Endothelial cell of umbilical vein (primary cell): ENCODE measurements around the gene TNFRSF12A. TPM values are rescaled to one million over a fixed set of nuclear protein-coding genes. Genes with fewer than 3 reads are reported as not detected.

Source experiments
- BruUV-seq: library from RNA; stranded (reverse); fragments of 400-500 nt; replicated peaks from 2 replicates; lab custom pipeline; 2021; lab: Mats Ljungman, UMichigan
- CTCF ChIA-PET: fragments of 300-600, 350-600 bp; sonication (Branson Sonifier 250); formaldehyde crosslinking; loops from one replicate; lab custom pipeline; 2021; ENCODE audit warnings: antibody characterized with exemption, inconsistent platforms; lab: Charles Lee
- POLR2A ChIA-PET: fragments of 300-600, 350-600 bp; sonication (Branson Sonifier 250); formaldehyde crosslinking; loops from one replicate; lab custom pipeline; 2021; ENCODE audit warnings: antibody characterized with exemption, inconsistent platforms; lab: Charles Lee
- DNase-seq: peaks from one replicate; pipeline ENCODE4 v3.0.0-alpha.2; 2011; ENCODE audit warnings: low read depth, low spot score
- FAIRE-seq: peaks from 2 replicates; lab custom pipeline; 2011; peaks lifted over from hg19 to GRCh38; lab: Jason Lieb, UNC
- H2AFZ ChIP-seq: 2 replicates; pipeline ENCODE4 v1.6.0; 2012; ENCODE audit warnings: low read depth, low read length, control low read depth, inconsistent platforms
- H3K27ac ChIP-seq: 2 replicates; pipeline ENCODE4 v1.5.1; 2011; ENCODE audit warnings: low read depth, mild to moderate bottlenecking, control low read depth, low read length, moderate library complexity; ENCODE audit not compliant: insufficient read depth
- H3K27me3 ChIP-seq, 2 experiments: 2 replicates each; pipeline versions ENCODE4 v1.6.0 to v1.6.1; 2011; ENCODE audit warnings: low read length in 2 of 2, mixed read lengths in 1 of 2; ENCODE audit not compliant: control insufficient read depth in 2 of 2, insufficient read depth in 2 of 2
- H3K36me3 ChIP-seq, 2 experiments: 2 replicates in 1 of 2; 3 replicates in 1 of 2; pipeline ENCODE4 v1.5.1; 2011; ENCODE audit warnings: low read length in 2 of 2, mild to moderate bottlenecking in 1 of 2, moderate library complexity in 1 of 2; ENCODE audit not compliant: control insufficient read depth in 2 of 2, insufficient read depth in 2 of 2; ENCODE audit errors: extremely low read depth in 1 of 2
- H3K4me1 ChIP-seq: 3 replicates; pipeline ENCODE4 v1.5.1; 2011; ENCODE audit warnings: mild to moderate bottlenecking, low read length; ENCODE audit not compliant: control insufficient read depth, insufficient read depth; ENCODE audit errors: extremely low read depth
- H3K4me2 ChIP-seq: 2 replicates; pipeline ENCODE4 v1.6.1; 2011; ENCODE audit warnings: low read length, control low read depth, mixed read lengths; ENCODE audit not compliant: insufficient read depth
- H3K4me3 ChIP-seq, 3 experiments: fragments of 200-600 bp in 1 of 3; sonication (generic), shearing (Covaris generic) in 1 of 3; replicated peaks in 1 of 3; 2 replicates each; pipeline ENCODE4 v1.5.1; 2011 to 2016; ENCODE audit warnings: control low read depth in 3 of 3, low read length in 3 of 3, mild to moderate bottlenecking in 2 of 3, inconsistent platforms in 1 of 3, low read depth in 1 of 3, moderate library complexity in 1 of 3; ENCODE audit not compliant: insufficient read depth in 1 of 3
- H3K79me2 ChIP-seq: 2 replicates; pipeline ENCODE4 v1.6.0; 2012; ENCODE audit warnings: low read length, inconsistent platforms; ENCODE audit not compliant: control insufficient read depth, insufficient read depth
- H3K9ac ChIP-seq: replicated peaks from 2 replicates; pipeline ENCODE3; 2011; ENCODE audit warnings: low read length, control low read depth; ENCODE audit not compliant: insufficient read depth; ENCODE audit errors: extremely low read depth
- H3K9me1 ChIP-seq: replicated peaks from 3 replicates; pipeline ENCODE4 v1.6.0; 2011; ENCODE audit warnings: mild to moderate bottlenecking, low read length; ENCODE audit not compliant: control insufficient read depth, insufficient read depth; ENCODE audit errors: extremely low read depth
- H3K9me3 ChIP-seq: replicated peaks from 2 replicates; pipeline ENCODE4 v1.5.1; 2012; ENCODE audit warnings: low read length, inconsistent platforms; ENCODE audit not compliant: control insufficient read depth, insufficient read depth
- H4K20me1 ChIP-seq: replicated peaks from 2 replicates; pipeline ENCODE3; 2011; ENCODE audit warnings: mild to moderate bottlenecking, low read length; ENCODE audit not compliant: control insufficient read depth, insufficient read depth; ENCODE audit errors: extremely low read depth
- EZH2 ChIP-seq: IDR thresholded peaks from 2 replicates; pipeline ENCODE4 v1.6.1; 2012; ENCODE audit warnings: borderline replicate concordance, low read depth, mild to moderate bottlenecking, moderate library complexity, low read length, inconsistent platforms; ENCODE audit not compliant: severe bottlenecking
- FOS ChIP-seq: IDR thresholded peaks from 2 replicates; pipeline ENCODE4 v1.6.1; 2011; ENCODE audit warnings: mild to moderate bottlenecking, low read length, moderate library complexity, borderline replicate concordance; ENCODE audit not compliant: insufficient read depth
- GATA2 ChIP-seq: IDR thresholded peaks from 2 replicates; pipeline ENCODE4 v1.7.0; 2011; ENCODE audit warnings: low read depth, mild to moderate bottlenecking, moderate library complexity, mixed read lengths, low read length; ENCODE audit not compliant: insufficient read length, insufficient read depth
- JUN ChIP-seq: IDR thresholded peaks from 2 replicates; pipeline ENCODE4 v1.6.1; 2011; ENCODE audit warnings: borderline replicate concordance, low read depth; ENCODE audit not compliant: insufficient read length, insufficient read depth
- MAX ChIP-seq: IDR thresholded peaks from 2 replicates; pipeline ENCODE4 v1.6.1; 2011; ENCODE audit not compliant: insufficient read depth, insufficient read length
- POLR2A ChIP-seq: IDR thresholded peaks from 2 replicates; pipeline ENCODE4 v1.6.1; 2012; ENCODE audit warnings: low read depth, mild to moderate bottlenecking, control low read depth, low read length
- dilution Hi-C: fragments of 300-500 bp; cut with MboI; formaldehyde crosslinking; loops from one replicate; pipeline ENCODE4 v1.15.0; 2019; ENCODE audit warnings: low sequenced_read_pairs; ENCODE audit not compliant: extremely low pct_ligation_motif_present
- intact Hi-C: fragments of 100-400 bp; cut with micrococcal nuclease; formaldehyde crosslinking; loops from one replicate; pipeline ENCODE4 v1.10.0; 2022
- polyA plus RNA-seq, 4 experiments: library from polyadenylated mRNA; depleted of rRNA in 3 of 4; stranded (reverse) in 3 of 4; unstranded in 1 of 4; fragments of >200 nt; gene quantifications; 2 replicates each; pipeline versions ENCODE4 v1.2.1 to v1.2.3, GENCODE V29; 2011 to 2012; ENCODE audit warnings: missing spikeins in 1 of 4
- total RNA-seq: library from RNA; stranded (reverse); gene quantifications from 2 replicates; pipeline ENCODE4 v1.2.3, GENCODE V29; 2021

Gene TNFRSF12A
- total and polyA plus RNA-seq, 2 donors (not counting 3 experiments of a cell fraction or from before 2014, with no cell fraction given) = 162 to 187 TPM

- ChIA-PET CTCF (no interaction called here), POLR2A (no interaction called here)
- no peaks in the 10 kb centered on the region for H3K9me3 ChIP-seq
- peaks cover 14% of the 10 kb centered on the region for H3K79me2 ChIP-seq
- intact Hi-C loops = no loop called here
- peaks cover 0 to 2% of the 10 kb centered on the region in 2 experiments for H3K36me3 ChIP-seq
- H3K4me3 ChIP-seq = no peak overlapping the region
- H4K20me1 ChIP-seq = no peaks in the 10 kb centered on the region
- no peak for DNase-seq
- H3K27me3 ChIP-seq = no peaks in the 10 kb centered on the region
- no peak overlapping the region for H3K4me2 ChIP-seq
- no peak overlapping the region for H2AFZ ChIP-seq
- peaks cover 9% of the 10 kb centered on the region for H3K4me1 ChIP-seq
- TF ChIP-seq MAX = no peak
- no peak for TF ChIP-seq JUN
- no peak for TF ChIP-seq FOS
- dilution Hi-C loops = no loop called here
- no peak for FAIRE-seq
- BruUV-seq = no TSS peak
- H3K9me1 ChIP-seq = no peaks in the 10 kb centered on the region
- no peak overlapping the region for H3K9ac ChIP-seq
- no peak overlapping the region for H3K27ac ChIP-seq
These were observed 44.9 kb upstream of the TNFRSF12A start for GRCh38 chr16:2975161-2975795.

GRCh38 chr16:2976201-2976600, 44.0 kb upstream of the TNFRSF12A start:
- dilution Hi-C loops (no loop called here), intact Hi-C loops (no loop called here)
- H3K4me2 ChIP-seq = no peak overlapping the region
- H3K79me2 ChIP-seq = peaks cover 5% of the 10 kb centered on the region
- H3K36me3 ChIP-seq = peaks cover 0 to 2% of the 10 kb centered on the region in 2 experiments
- H3K4me1 ChIP-seq = peaks cover 10% of the 10 kb centered on the region
- H3K27ac ChIP-seq = no peak overlapping the region
- no peaks in the 10 kb centered on the region for H3K9me1 ChIP-seq
- DNase-seq (no peak), FAIRE-seq (no peak)
- H3K4me3 ChIP-seq = no peak overlapping the region
- CTCF ChIA-PET = no interaction called here
- H3K9me3 ChIP-seq = no peaks in the 10 kb centered on the region
- POLR2A ChIA-PET = no interaction called here
- H4K20me1 ChIP-seq = no peaks in the 10 kb centered on the region
- H2AFZ ChIP-seq = no peak overlapping the region
- TF ChIP-seq EZH2 (no peak), MAX (no peak), POLR2A (no peak), JUN (no peak), FOS (no peak), GATA2 (no peak)
- BruUV-seq = no TSS peak
- H3K27me3 ChIP-seq = no peaks in the 10 kb centered on the region
- H3K9ac ChIP-seq = no peak overlapping the region
